Trophoblast cell (in vitro differentiated cells and primary cell): ENCODE data around the gene TOX2.

Experiments
- DNase-seq, 2 donors: peaks; one replicate each; pipeline ENCODE4 v3.0.0-alpha.2; 2016
- H2AFZ ChIP-seq: 2 replicates; pipeline ENCODE4 v1.6.1; 2013; ENCODE audit warnings: low read length, moderate library complexity, mild to moderate bottlenecking; ENCODE audit not compliant: insufficient read depth, poor library complexity
- H2AK5ac ChIP-seq: 2 replicates; pipeline ENCODE4 v1.6.1; 2013; ENCODE audit warnings: mild to moderate bottlenecking, low read length
- H2BK120ac ChIP-seq: 2 replicates; pipeline ENCODE4 v1.6.1; 2013; ENCODE audit warnings: low read length, mild to moderate bottlenecking, moderate library complexity; ENCODE audit not compliant: insufficient read depth, poor library complexity
- H2BK12ac ChIP-seq: 2 replicates; pipeline ENCODE4 v1.6.1; 2013; ENCODE audit warnings: mild to moderate bottlenecking, low read length, moderate library complexity
- H2BK5ac ChIP-seq: 2 replicates; pipeline ENCODE4 v1.6.1; 2013; ENCODE audit warnings: low read length, low read depth, moderate library complexity, mild to moderate bottlenecking; ENCODE audit not compliant: poor library complexity
- H3K14ac ChIP-seq: 2 replicates; pipeline ENCODE4 v1.6.1; 2013; ENCODE audit warnings: mild to moderate bottlenecking, low read length
- H3K18ac ChIP-seq: 2 replicates; pipeline ENCODE4 v1.6.1; 2013; ENCODE audit warnings: mild to moderate bottlenecking, low read length
- H3K23ac ChIP-seq: 2 replicates; pipeline ENCODE4 v1.6.1; 2013; ENCODE audit warnings: low read length
- H3K27ac ChIP-seq: 2 replicates; pipeline ENCODE4 v1.5.1; 2013; ENCODE audit warnings: low read depth, mild to moderate bottlenecking, inconsistent platforms, low read length, moderate library complexity
- H3K27me3 ChIP-seq: 2 replicates; pipeline ENCODE4 v1.6.1; 2013; ENCODE audit warnings: inconsistent platforms, mild to moderate bottlenecking, low read length, moderate library complexity; ENCODE audit not compliant: insufficient read depth
- H3K36me3 ChIP-seq, 2 experiments: 1 replicate in 1 of 2; 2 replicates in 1 of 2; pipeline ENCODE4 v1.6.1; 2013; ENCODE audit warnings: low read length in 2 of 2, mild to moderate bottlenecking in 2 of 2, moderate library complexity in 1 of 2; ENCODE audit not compliant: insufficient read depth in 2 of 2, control insufficient read depth in 1 of 2
- H3K4ac ChIP-seq: 2 replicates; pipeline ENCODE4 v1.6.1; 2013; ENCODE audit warnings: low read depth, mild to moderate bottlenecking, low read length, moderate library complexity
- H3K4me1 ChIP-seq, 2 experiments: 1 replicate in 1 of 2; 2 replicates in 1 of 2; pipeline ENCODE4 v1.6.1; 2013; ENCODE audit warnings: low read length in 2 of 2, mild to moderate bottlenecking in 2 of 2, moderate library complexity in 1 of 2; ENCODE audit not compliant: insufficient read depth in 2 of 2, control insufficient read depth in 1 of 2
- H3K4me2 ChIP-seq: 2 replicates; pipeline ENCODE4 v1.6.1; 2013; ENCODE audit warnings: inconsistent platforms, mild to moderate bottlenecking, low read length, moderate library complexity
- H3K4me3 ChIP-seq: 2 replicates; pipeline ENCODE4 v1.5.1; 2013; ENCODE audit warnings: mild to moderate bottlenecking, low read depth, low read length, inconsistent platforms
- H3K79me1 ChIP-seq: one replicate; pipeline ENCODE4 v1.6.1; 2013; ENCODE audit warnings: low read length
- H3K79me2 ChIP-seq: 2 replicates; pipeline ENCODE4 v1.6.1; 2013; ENCODE audit warnings: low read length, mild to moderate bottlenecking; ENCODE audit not compliant: control insufficient read depth, insufficient read depth, poor library complexity
- H3K9ac ChIP-seq: 2 replicates; pipeline ENCODE4 v1.6.1; 2013; ENCODE audit warnings: mild to moderate bottlenecking, low read length
- H3K9me3 ChIP-seq: 2 replicates; pipeline ENCODE4 v1.6.1; 2013; ENCODE audit warnings: low read depth, mild to moderate bottlenecking, control low read depth, inconsistent platforms, low read length; ENCODE audit not compliant: insufficient read depth
- H4K12ac ChIP-seq: 2 replicates; pipeline ENCODE4 v1.6.1; 2013; ENCODE audit warnings: low read depth, mild to moderate bottlenecking, low read length, moderate library complexity
- H4K8ac ChIP-seq: 2 replicates; pipeline ENCODE4 v1.6.1; 2013; ENCODE audit warnings: low read depth, mild to moderate bottlenecking, low read length, moderate library complexity
- H4K91ac ChIP-seq: one replicate; pipeline ENCODE4 v1.6.1; 2013; ENCODE audit warnings: low read depth, mild to moderate bottlenecking, low read length, moderate library complexity
- WGBS: extraction: QIAGEN DNeasy Blood & Tissue Kit; methylation state at CpG from one replicate; pipeline ENCODE4 v1.1.7; 2013; ENCODE audit warnings: missing lambda C conversion rate; ENCODE audit not compliant: insufficient read length, insufficient coverage; ENCODE audit errors: extremely low coverage; 5-methylcytosine and 5-hydroxymethylcytosine counted together

The TOX2 gene

GRCh38 chr20:43937591-43937990, 22.9 kb downstream of the TOX2 start:
- Histone ChIP-seq H2BK120ac (no peak overlapping the region), H2AFZ (no peak overlapping the region), H3K9ac (no peak overlapping the region), H3K36me3 (no peaks in the 10 kb centered on the region), H4K8ac (no peak overlapping the region), H3K18ac (no peak overlapping the region), H3K14ac (no peak overlapping the region), H3K4me1 (no peaks in the 10 kb centered on the region), H3K23ac (no peak overlapping the region), H3K27ac (no peak overlapping the region), H3K79me1 (no peaks in the 10 kb centered on the region), H3K79me2 (no peaks in the 10 kb centered on the region), H3K9me3 (no peaks in the 10 kb centered on the region), H4K12ac (no peak overlapping the region), H2AK5ac (no peak overlapping the region), H2BK12ac (no peak overlapping the region), H3K4me3 (no peak overlapping the region), H3K4ac (no peak overlapping the region), H4K91ac (no peak overlapping the region), H3K27me3 (no peaks in the 10 kb centered on the region), H2BK5ac (no peak overlapping the region), H3K4me2 (no peak overlapping the region)
- no peak for DNase-seq
- no CpG with 5 or more reads among the region's 7 CpGs for WGBS

DNA sequence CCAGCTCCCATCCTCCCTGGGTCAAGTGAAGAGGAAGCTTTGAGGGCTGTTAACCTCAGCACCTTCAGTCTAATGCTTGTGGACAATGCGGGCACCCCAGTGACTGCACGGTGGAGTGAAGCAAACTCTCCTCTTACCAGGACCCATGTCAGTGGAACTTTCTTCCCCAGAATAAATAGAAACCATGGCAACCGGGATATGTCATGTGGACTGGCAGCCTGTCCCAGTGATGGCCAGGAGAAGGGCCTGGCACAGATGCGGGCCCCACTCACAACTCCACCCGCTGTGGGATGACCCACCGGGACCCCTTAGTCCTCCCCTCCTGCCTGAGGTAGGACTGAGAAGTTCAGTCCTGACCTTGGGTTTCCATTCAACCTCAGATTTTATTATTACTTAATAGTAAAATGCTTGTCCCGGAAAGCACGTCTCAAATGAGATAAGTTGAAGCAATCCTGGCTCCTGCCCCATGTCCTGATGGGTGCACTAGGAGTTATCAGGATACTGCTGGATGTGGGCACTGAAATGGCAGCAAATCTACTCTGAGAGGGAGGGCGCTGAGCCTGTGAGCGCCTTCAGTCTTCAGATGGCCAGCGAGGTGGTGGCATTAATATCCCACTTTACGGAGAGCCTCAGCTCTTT, 23.5 kb downstream of the TOX2 start:
- WGBS, result no CpG with 5 or more reads among the region's 12 CpGs

DNA sequence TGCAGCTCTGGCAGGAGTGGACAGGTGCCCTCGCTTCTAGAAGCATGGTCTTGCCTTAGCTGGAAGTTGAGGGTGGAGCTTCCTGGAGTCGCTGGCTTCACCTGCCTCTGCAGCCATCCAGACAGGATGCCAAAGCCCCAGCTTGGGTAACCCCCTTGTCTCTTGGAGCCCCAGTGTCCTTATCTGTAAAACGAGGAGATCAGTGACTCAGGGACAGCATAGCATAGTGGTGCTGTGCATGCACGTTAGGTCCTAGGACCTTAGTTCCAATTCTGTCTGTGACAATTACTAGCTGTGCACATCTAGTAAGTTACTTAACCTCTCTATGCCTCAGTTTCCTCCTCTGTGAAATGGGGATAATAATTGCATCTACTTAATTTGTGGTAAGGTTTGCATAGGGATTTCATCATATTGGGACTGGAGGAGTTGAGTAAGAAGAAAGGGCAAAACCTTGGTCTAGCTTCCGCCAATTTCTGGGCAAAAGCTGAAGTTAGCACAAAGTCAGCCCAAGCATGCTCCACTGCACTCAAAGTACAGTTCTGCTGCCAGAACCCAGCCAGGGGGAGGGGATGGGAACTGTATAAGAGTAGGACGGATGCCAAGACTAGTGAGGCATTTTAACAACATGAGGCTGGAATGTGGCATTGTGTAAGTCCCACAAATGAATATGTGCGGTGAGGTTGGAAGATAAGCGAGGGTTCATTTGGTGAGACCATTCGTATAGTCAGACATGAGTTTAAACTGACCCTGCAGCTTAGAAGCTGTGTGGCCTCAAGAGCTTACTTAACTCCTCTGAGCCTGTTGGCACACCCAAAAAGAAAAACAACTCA, 24.5 kb downstream of the TOX2 start:
- Histone ChIP-seq H3K4me2 (no peak overlapping the region), H3K27ac (no peak overlapping the region), H3K27me3 (no peaks in the 10 kb centered on the region), H3K36me3 (no peaks in the 10 kb centered on the region), H3K9me3 (no peaks in the 10 kb centered on the region), H4K12ac (no peak overlapping the region), H2BK5ac (no peak overlapping the region), H4K8ac (no peak overlapping the region), H3K23ac (no peak overlapping the region), H3K4me1 (no peaks in the 10 kb centered on the region), H3K79me1 (no peaks in the 10 kb centered on the region), H3K79me2 (no peaks in the 10 kb centered on the region), H3K18ac (no peak overlapping the region), H2BK12ac (no peak overlapping the region), H3K9ac (no peak overlapping the region), H2AFZ (no peak overlapping the region), H3K4me3 (no peak overlapping the region), H4K91ac (no peak overlapping the region), H2AK5ac (no peak overlapping the region), H3K14ac (no peak overlapping the region), H2BK120ac (no peak overlapping the region), H3K4ac (no peak overlapping the region)
- DNase-seq, result no peak
- no CpG with 5 or more reads among the region's 9 CpGs for WGBS

More for the DNA sequence above, 23.5 kb downstream of the TOX2 start:
- H4K8ac ChIP-seq, result no peak overlapping the region
- no peak overlapping the region for H2BK12ac ChIP-seq
- H3K9me3 ChIP-seq, result no peaks in the 10 kb centered on the region
- H3K4me1 ChIP-seq, result no peaks in the 10 kb centered on the region
- H4K12ac ChIP-seq, result no peak overlapping the region
- no peak overlapping the region for H2BK120ac ChIP-seq
- H3K9ac ChIP-seq, result no peak overlapping the region
- no peak overlapping the region for H3K4ac ChIP-seq
- no peak overlapping the region for H3K4me2 ChIP-seq
- H3K23ac ChIP-seq, result no peak overlapping the region
- H2AFZ ChIP-seq, result no peak overlapping the region
- no peak overlapping the region for H2BK5ac ChIP-seq
- H3K27me3 ChIP-seq, result no peaks in the 10 kb centered on the region
- no peaks in the 10 kb centered on the region for H3K36me3 ChIP-seq
- H4K91ac ChIP-seq, result no peak overlapping the region
- H3K18ac ChIP-seq, result no peak overlapping the region
- H3K79me1 ChIP-seq, result no peaks in the 10 kb centered on the region
- H3K4me3 ChIP-seq, result no peak overlapping the region
- no peak for DNase-seq
- H2AK5ac ChIP-seq, result no peak overlapping the region
- no peak overlapping the region for H3K14ac ChIP-seq
- no peaks in the 10 kb centered on the region for H3K79me2 ChIP-seq
- H3K27ac ChIP-seq, result no peak overlapping the region

GRCh38 chr20:43939762-43940121, 25.1 kb downstream of the TOX2 start:
- Histone ChIP-seq H2AK5ac (no peak overlapping the region), H3K14ac (no peak overlapping the region), H3K27ac (no peak overlapping the region), H4K8ac (no peak overlapping the region), H4K91ac (no peak overlapping the region), H3K4me1 (no peaks in the 10 kb centered on the region), H2BK5ac (no peak overlapping the region), H2BK12ac (no peak overlapping the region), H3K27me3 (no peaks in the 10 kb centered on the region), H3K23ac (no peak overlapping the region), H3K79me2 (no peaks in the 10 kb centered on the region), H3K18ac (no peak overlapping the region), H3K79me1 (no peaks in the 10 kb centered on the region), H2BK120ac (no peak overlapping the region), H3K9ac (no peak overlapping the region), H3K9me3 (no peaks in the 10 kb centered on the region), H3K4ac (no peak overlapping the region), H3K4me3 (no peak overlapping the region), H4K12ac (no peak overlapping the region), H3K4me2 (no peak overlapping the region), H2AFZ (no peak overlapping the region), H3K36me3 (no peaks in the 10 kb centered on the region)
- no CpG with 5 or more reads among the region's 1 CpG for WGBS
- no peak for DNase-seq
